Hepatocyte (in vitro differentiated cells): Measurements from ENCODE around the gene MLXIP. TPM values are rescaled to one million over a fixed set of nuclear protein-coding genes. Genes with fewer than 3 reads are reported as not detected.

Experiments
- DNase-seq: peaks from one replicate; pipeline ENCODE4 v3.0.0-alpha.2; 2016; ENCODE audit warnings: low spot score
- H2AFZ ChIP-seq: fragments of 200-600 bp; sonication (generic); 2 replicates; pipeline ENCODE4 v1.6.0; 2016; ENCODE audit warnings: antibody characterized with exemption, mild to moderate bottlenecking
- H3K27ac ChIP-seq: fragments of 200-600 bp; sonication (generic); 2 replicates; pipeline ENCODE4 v1.5.1; 2016; ENCODE audit warnings: mild to moderate bottlenecking
- H3K27me3 ChIP-seq: fragments of 200-600 bp; sonication (generic); 2 replicates; pipeline ENCODE4 v1.6.1; 2016
- H3K36me3 ChIP-seq: fragments of 200-600 bp; sonication (generic); replicated peaks from 2 replicates; pipeline ENCODE4 v1.5.1; 2016; ENCODE audit warnings: low read depth; ENCODE audit not compliant: insufficient read depth
- H3K4me1 ChIP-seq: fragments of 200-600 bp; sonication (generic); 2 replicates; pipeline ENCODE4 v1.5.1; 2016; ENCODE audit warnings: mild to moderate bottlenecking, moderate library complexity; ENCODE audit not compliant: insufficient read depth
- H3K4me2 ChIP-seq: fragments of 200-600 bp; sonication (generic); 2 replicates; pipeline ENCODE4 v1.6.0; 2016
- H3K4me3 ChIP-seq: fragments of 200-600 bp; sonication (generic); 2 replicates; pipeline ENCODE4 v1.5.1; 2016; ENCODE audit warnings: mild to moderate bottlenecking
- H3K79me2 ChIP-seq: fragments of 200-600 bp; sonication (generic); 2 replicates; pipeline ENCODE4 v1.6.0; 2017; ENCODE audit warnings: mild to moderate bottlenecking
- H3K9me2 ChIP-seq: fragments of 200-600 bp; sonication (generic); replicated peaks from 2 replicates; pipeline ENCODE4 v1.6.0; 2017; ENCODE audit warnings: mild to moderate bottlenecking; ENCODE audit not compliant: insufficient read depth
- H3K9me3 ChIP-seq: fragments of 200-600 bp; sonication (generic); 2 replicates; pipeline ENCODE4 v1.5.1; 2016; ENCODE audit warnings: low read depth, mild to moderate bottlenecking
- H4K20me1 ChIP-seq: fragments of 200-600 bp; sonication (generic); 2 replicates; pipeline ENCODE4 v1.6.0; 2016; ENCODE audit warnings: mild to moderate bottlenecking; ENCODE audit not compliant: insufficient read depth, poor library complexity, severe bottlenecking
- CTCF ChIP-seq: fragments of 200-600 bp; sonication (generic); IDR thresholded peaks from 2 replicates; pipeline ENCODE4 v1.5.1; 2016; ENCODE audit warnings: antibody characterized with exemption, mild to moderate bottlenecking; ENCODE audit not compliant: poor library complexity
- EZH2 ChIP-seq: fragments of 200-600 bp; sonication (generic); IDR thresholded peaks from 2 replicates; pipeline ENCODE4 v1.6.1; 2016; ENCODE audit warnings: antibody characterized with exemption, mild to moderate bottlenecking, borderline replicate concordance
- EZH2phosphoT487 ChIP-seq: fragments of 200-600 bp; sonication (generic); IDR thresholded peaks from one replicate; pipeline ENCODE4 v1.6.1; 2018; ENCODE audit warnings: antibody characterized with exemption, mild to moderate bottlenecking, low read depth, moderate library complexity; ENCODE audit not compliant: unreplicated experiment, severe bottlenecking
- WGBS: methylation state at CpG from one replicate; pipeline ENCODE4 v1.1.6; 2016; ENCODE audit warnings: low lambda C conversion rate; ENCODE audit errors: missing lambda C conversion rate; 5-methylcytosine and 5-hydroxymethylcytosine counted together
- polyA plus RNA-seq: library from polyadenylated mRNA; unstranded; fragments of >200 nt; fragmentation: Nextera tagmentation; extraction: Ambion mirVana; gene quantifications from 2 replicates; pipeline ENCODE4 v1.2.1, GENCODE V29; 2016
- total RNA-seq: library from RNA; depleted of rRNA; stranded (reverse); fragments of >200 nt; gene quantifications from 2 replicates; pipeline ENCODE4 v1.2.3, GENCODE V29; 2014

Gene MLXIP
- total and polyA plus RNA-seq, 2 experiments from 2014 or later: 11.5 to 33.1 TPM

- Histone ChIP-seq H3K9me2 (no peaks in the 10 kb centered on the region), H3K4me1 (no peaks in the 10 kb centered on the region), H3K4me3 (no peak overlapping the region), H3K27ac (no peak overlapping the region), H3K4me2 (no peak overlapping the region), H3K9me3 (no peaks in the 10 kb centered on the region), H3K27me3 (no peaks in the 10 kb centered on the region), H3K79me2 (no peaks in the 10 kb centered on the region), H2AFZ (no peak overlapping the region), H3K36me3 (no peaks in the 10 kb centered on the region), H4K20me1 (no peaks in the 10 kb centered on the region)
- no peak for DNase-seq
- WGBS: 96% methylated on average over 1 of the region's 1 CpG
- TF ChIP-seq EZH2: no peak
- no peak for TF ChIP-seq EZH2phosphoT487
- no peak for TF ChIP-seq CTCF
These were observed 116.2 kb downstream of the MLXIP start for GRCh38 chr12:122194804-122195203.

GRCh38 chr12:122195405-122195804 lies 116.8 kb downstream of the MLXIP start:
- Histone ChIP-seq H3K9me3 (no peaks in the 10 kb centered on the region), H4K20me1 (no peaks in the 10 kb centered on the region), H3K4me3 (no peak overlapping the region), H3K4me1 (no peaks in the 10 kb centered on the region), H3K4me2 (no peak overlapping the region), H2AFZ (no peak overlapping the region), H3K79me2 (no peaks in the 10 kb centered on the region), H3K9me2 (no peaks in the 10 kb centered on the region), H3K27me3 (no peaks in the 10 kb centered on the region), H3K36me3 (no peaks in the 10 kb centered on the region), H3K27ac (no peak overlapping the region)
- no peak for TF ChIP-seq EZH2phosphoT487
- no peak for TF ChIP-seq EZH2
- TF ChIP-seq CTCF: no peak
- DNase-seq: no peak
- WGBS: 95% methylated on average over 4 of the region's 4 CpGs

Other genes starting within 250 kb of the MLXIP start
- 35.8 and 39.2 TPM in 2 replicates for gene HPD, start 219.9 kb upstream of the MLXIP start, total RNA-seq
- 9.2 and 20.9 TPM in 2 replicates for gene HPD, start 219.9 kb upstream of the MLXIP start, polyA plus RNA-seq
- 61.4 and 106 TPM in 2 replicates for gene PSMD9, start 190.0 kb upstream of the MLXIP start, total RNA-seq
- gene PSMD9, start 190.0 kb upstream of the MLXIP start, polyA plus RNA-seq: 105 and 114 TPM in 2 replicates
- 1.6 and 3.7 TPM in 2 replicates for gene CFAP251, start 160.2 kb upstream of the MLXIP start, total RNA-seq
- gene CFAP251, start 160.2 kb upstream of the MLXIP start, polyA plus RNA-seq: 3.0 and 8.5 TPM in 2 replicates
- gene BCL7A, start 56.9 kb upstream of the MLXIP start, total RNA-seq: 9.6 and 14.2 TPM in 2 replicates
- gene BCL7A, start 56.9 kb upstream of the MLXIP start, polyA plus RNA-seq: 11.8 and 14.9 TPM in 2 replicates
- gene IL31, start 95.5 kb downstream of the MLXIP start, total RNA-seq: not detected in 2 replicates
- not detected in 2 replicates for gene IL31, start 95.5 kb downstream of the MLXIP start, polyA plus RNA-seq
- gene LRRC43, start 104.4 kb downstream of the MLXIP start, total RNA-seq: 0.24 and 1.7 TPM in 2 replicates
- 0.90 and 1.7 TPM in 2 replicates for gene LRRC43, start 104.4 kb downstream of the MLXIP start, polyA plus RNA-seq
- 0.13 TPM in 1 of 2 replicates, not detected in the other for gene B3GNT4, start 125.0 kb downstream of the MLXIP start, total RNA-seq
- 1.0 and 2.2 TPM in 2 replicates for gene B3GNT4, start 125.0 kb downstream of the MLXIP start, polyA plus RNA-seq
- 63.8 and 77.4 TPM in 2 replicates for gene DIABLO, start 147.3 kb downstream of the MLXIP start, total RNA-seq
- gene DIABLO, start 147.3 kb downstream of the MLXIP start, polyA plus RNA-seq: 71.8 and 96.5 TPM in 2 replicates
- 35.2 and 40.5 TPM in 2 replicates for gene VPS33A, start 187.7 kb downstream of the MLXIP start, total RNA-seq
- gene VPS33A, start 187.7 kb downstream of the MLXIP start, polyA plus RNA-seq: 23.1 and 26.5 TPM in 2 replicates